Parathyroid adenoma (tissue), 2 donors: Measurements from ENCODE around the gene PITRM1.

ENCODE experiments used
- H2AFZ ChIP-seq: fragments of 300-600 bp; sonication (generic); one replicate; pipeline ENCODE4 v1.7.0; 2017; ENCODE audit warnings: antibody characterized with exemption, mild to moderate bottlenecking
- H3K27ac ChIP-seq: fragments of 300-600 bp; sonication (generic); one replicate; pipeline ENCODE4 v1.7.0; 2017
- H3K27me3 ChIP-seq: fragments of 300-600 bp; sonication (generic); one replicate; pipeline ENCODE4 v1.7.0; 2017; ENCODE audit warnings: low read length; ENCODE audit not compliant: control insufficient read depth, insufficient read depth
- H3K36me3 ChIP-seq: fragments of 300-600 bp; sonication (generic); one replicate; pipeline ENCODE4 v1.7.0; 2017; ENCODE audit warnings: low read length; ENCODE audit not compliant: control insufficient read depth, insufficient read depth
- H3K4me1 ChIP-seq: fragments of 300-600 bp; sonication (generic); one replicate; pipeline ENCODE4 v1.7.0; 2017; ENCODE audit warnings: control low read depth
- H3K4me2 ChIP-seq: fragments of 300-600 bp; sonication (generic); one replicate; pipeline ENCODE4 v1.7.0; 2017; ENCODE audit warnings: low read length
- H3K4me3 ChIP-seq: fragments of 300-600 bp; sonication (generic); one replicate; pipeline ENCODE4 v1.7.0; 2017; ENCODE audit warnings: low read depth, low read length
- H3K79me2 ChIP-seq: fragments of 300-600 bp; sonication (generic); one replicate; pipeline ENCODE4 v1.7.0; 2017; ENCODE audit warnings: control low read depth
- H3K9ac ChIP-seq: fragments of 300-600 bp; sonication (generic); one replicate; pipeline ENCODE4 v1.7.0; 2017; ENCODE audit warnings: mild to moderate bottlenecking
- H3K9me3 ChIP-seq: fragments of 300-600 bp; sonication (generic); one replicate; pipeline ENCODE4 v1.7.0; 2017; ENCODE audit warnings: low read length; ENCODE audit not compliant: control insufficient read depth
- CTCF ChIP-seq: fragments of 300-600 bp; sonication (generic); IDR thresholded peaks from one replicate; pipeline ENCODE4 v1.7.0; 2017; ENCODE audit warnings: antibody characterized with exemption, mild to moderate bottlenecking
- donor health status: primary hyperparathyroidism.

Gene PITRM1

GRCh38 chr10:3103646-3104045 is 68.9 kb downstream of the PITRM1 start:
- H3K4me1 ChIP-seq, result no peaks in the 10 kb centered on the region
- H3K79me2 ChIP-seq, result no peaks in the 10 kb centered on the region
- no peaks in the 10 kb centered on the region for H3K9me3 ChIP-seq
- H3K27me3 ChIP-seq, result no peaks in the 10 kb centered on the region
- H3K36me3 ChIP-seq, result no peaks in the 10 kb centered on the region
- H3K9ac ChIP-seq, result no peak overlapping the region
- no peak overlapping the region for H3K4me2 ChIP-seq
- no peak overlapping the region for H2AFZ ChIP-seq
- no peak overlapping the region for H3K4me3 ChIP-seq
- TF ChIP-seq CTCF, result no peak
- H3K27ac ChIP-seq, result no peak overlapping the region

- H3K4me2 ChIP-seq, result no peak overlapping the region
- H3K27me3 ChIP-seq, result no peaks in the 10 kb centered on the region
- no peaks in the 10 kb centered on the region for H3K79me2 ChIP-seq
- TF ChIP-seq CTCF, result no peak
- H3K9me3 ChIP-seq, result no peaks in the 10 kb centered on the region
- H2AFZ ChIP-seq, result no peak overlapping the region
- no peak overlapping the region for H3K27ac ChIP-seq
- no peak overlapping the region for H3K9ac ChIP-seq
- no peak overlapping the region for H3K4me3 ChIP-seq
- H3K36me3 ChIP-seq, result no peaks in the 10 kb centered on the region
- no peaks in the 10 kb centered on the region for H3K4me1 ChIP-seq
Observed at GRCh38 chr10:3102720-3103427, 69.7 kb downstream of the PITRM1 start.

- Histone ChIP-seq H3K27me3 (no peaks in the 10 kb centered on the region), H3K9me3 (no peaks in the 10 kb centered on the region), H3K4me1 (no peaks in the 10 kb centered on the region), H3K36me3 (no peaks in the 10 kb centered on the region), H3K79me2 (no peaks in the 10 kb centered on the region), H3K9ac (no peak overlapping the region), H2AFZ (no peak overlapping the region), H3K27ac (no peak overlapping the region), H3K4me3 (no peak overlapping the region), H3K4me2 (no peak overlapping the region)
- TF ChIP-seq CTCF, result no peak
Observed at GRCh38 chr10:3100856-3101640, 71.5 kb downstream of the PITRM1 start.

GRCh38 chr10:3100093-3100792 is 72.3 kb downstream of the PITRM1 start:
- no peak overlapping the region for H3K27ac ChIP-seq
- H3K4me1 ChIP-seq, result no peaks in the 10 kb centered on the region
- H3K27me3 ChIP-seq, result no peaks in the 10 kb centered on the region
- H3K9me3 ChIP-seq, result no peaks in the 10 kb centered on the region
- H3K4me3 ChIP-seq, result no peak overlapping the region
- TF ChIP-seq CTCF, result no peak
- H3K9ac ChIP-seq, result no peak overlapping the region
- H3K36me3 ChIP-seq, result no peaks in the 10 kb centered on the region
- H3K4me2 ChIP-seq, result no peak overlapping the region
- H2AFZ ChIP-seq, result no peak overlapping the region
- no peaks in the 10 kb centered on the region for H3K79me2 ChIP-seq
